ENCODE measurements around the gene RP9. TPM values are rescaled to one million over a fixed set of nuclear protein-coding genes. Genes with fewer than 3 reads are reported as not detected.

Gene RP9
- total and polyA plus RNA-seq, 9 of the 15 experiments (the other 6 are each of a cell fraction or from before 2014, with no cell fraction given) = 10.7 to 44.8 (median 33.4) TPM

GRCh38 chr7:33128990-33129805 is 20.0 kb upstream of the RP9 start, which contains the start of gene BBS9 (continued):
- TF ChIP-seq HOMEZ (CRISPR knock-in tag; IDR thresholded peaks at IDR 0.05) (no peak), TBL1XR1 (IDR thresholded peaks at IDR 0.05; ENCODE audit: low read length in 2 of 2) (no peak), ZNF3 (CRISPR knock-in tag; IDR thresholded peaks at IDR 0.05) (no peak), MAZ (CRISPR knock-in tag; conservative IDR thresholded peaks at IDR 0.05 in 1 of 2, IDR thresholded peaks at IDR 0.05 in 1 of 2) (peak; percentile 73 to 79), RUNX1 (IDR thresholded peaks at IDR 0.05; ENCODE audit: low read depth) (no peak), TRIM25 (IDR thresholded peaks at IDR 0.05; ENCODE audit: borderline replicate concordance) (no peak), RBM15 (IDR thresholded peaks at IDR 0.05; ENCODE audit: insufficient read depth, low read length) (no peak), JUNB (CRISPR knock-in tag; conservative IDR thresholded peaks at IDR 0.05) (no peak), HDAC3 (IDR thresholded peaks at IDR 0.05; ENCODE audit: borderline replicate concordance, partially characterized antibody) (no peak), CHAMP1 (IDR thresholded peaks at IDR 0.05) (no peak), U2AF1 (optimal IDR thresholded peaks at IDR 0.05; ENCODE audit: low read depth, low read length) (no peak), ARID2 (IDR thresholded peaks at IDR 0.05) (no peak), ZFX (CRISPR knock-in tag; IDR thresholded peaks at IDR 0.05) (peak; percentile 85), ZNF778 (CRISPR knock-in tag; IDR thresholded peaks at IDR 0.05) (no peak), PRDM10 (IDR thresholded peaks at IDR 0.05; ENCODE audit: partially characterized antibody) (peak; percentile 10), BHLHE40 (IDR thresholded peaks at IDR 0.05; ENCODE audit: low read length) (0 out of 2 replicates have a peak, but pooled peaks have one; percentile 18), KAT8 (IDR thresholded peaks at IDR 0.05; ENCODE audit: low read depth) (no peak), POLR2A (conservative IDR thresholded peaks at IDR 0.05) (peak; percentile 85), ZFP36 (IDR thresholded peaks at IDR 0.05; ENCODE audit: low read depth, low read length, partially characterized antibody) (peak; percentile 33)
